ENCODE measurements around the gene STK24. TPM values are rescaled to one million over a fixed set of nuclear protein-coding genes. Genes with fewer than 3 reads are reported as not detected.

Gene STK24
- total and polyA plus RNA-seq, 2 of the 8 experiments (the other 6 are each of a cell fraction or from before 2014, with no cell fraction given), result 62.8 to 143 TPM

DNA sequence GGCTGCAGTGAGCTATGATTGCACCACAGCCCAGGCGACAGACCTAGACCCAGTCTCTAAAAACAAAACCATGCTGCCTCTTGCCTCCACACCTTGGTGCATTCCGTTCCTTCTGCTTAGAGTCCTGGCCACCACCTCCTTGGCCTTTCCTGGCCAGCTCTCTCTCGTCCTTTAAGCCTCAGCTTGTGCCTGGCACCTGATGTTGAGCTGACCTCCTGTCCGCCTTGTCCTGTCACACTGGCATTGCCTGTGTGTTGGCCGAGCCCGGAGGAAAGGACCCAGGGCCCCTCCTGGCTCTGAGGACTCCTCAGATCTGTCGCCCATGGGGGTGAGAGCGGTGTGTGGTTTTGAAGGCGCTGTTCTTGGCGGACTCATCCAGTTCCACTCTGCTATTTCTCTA, 143.3 kb downstream of the STK24 start:
- Histone ChIP-seq H3K36me3 (ENCODE audit: control insufficient read depth in 2 of 4, insufficient read depth in 4 of 4, low read length in 3 of 4) (peaks cover 0 to 3% (median 0%) of the 10 kb centered on the region in 4 experiments; a peak in 2 of 8 replicates), H2BK120ac (replicated peaks; ENCODE audit: low read depth, low read length) (no peak overlapping the region), H2BK15ac (ENCODE audit: low read length) (no peak overlapping the region), H3K18ac (ENCODE audit: extremely low read depth, low read length) (no peak overlapping the region), H3K4me2 (ENCODE audit: insufficient read depth in 1 of 2, low read depth in 2 of 2, low read length in 2 of 2) (no peak overlapping the region), H3K9ac (replicated peaks in 1 of 4; ENCODE audit: extremely low read depth in 1 of 4, low read depth in 3 of 4, low read length in 3 of 4) (no peak overlapping the region), H3K9me3 (ENCODE audit: insufficient read depth in 2 of 2, low read depth in 1 of 2, low read length in 1 of 2) (no peaks in the 10 kb centered on the region), H3K56ac (replicated peaks; ENCODE audit: insufficient read length, low read depth, low read length) (no peak overlapping the region), H3K4me3 (ENCODE audit: extremely low read depth in 1 of 4, insufficient read depth in 2 of 4, low read depth in 3 of 4, low read length in 4 of 4) (no peak overlapping the region), H3K23ac (ENCODE audit: insufficient read length) (no peak overlapping the region), H2AFZ (ENCODE audit: low read length) (no peak overlapping the region), H3K79me1 (ENCODE audit: low read depth, low read length) (no peaks in the 10 kb centered on the region), H3K27ac (ENCODE audit: low read depth, low read length) (no peak overlapping the region), H4K5ac (ENCODE audit: insufficient read length, low read depth, low read length) (no peak overlapping the region), H2AK5ac (ENCODE audit: low read depth, low read length) (no peak overlapping the region), H3K23me2 (ENCODE audit: low read depth, low read length) (no peaks in the 10 kb centered on the region), H3K4ac (replicated peaks; ENCODE audit: insufficient read length, low read depth, low read length) (no peak overlapping the region), H2BK12ac (ENCODE audit: low read depth, low read length) (no peak overlapping the region), H3K27me3 (replicated peaks in 1 of 4; ENCODE audit: control insufficient read depth in 3 of 4, extremely low read depth in 1 of 4, insufficient read depth in 3 of 4, low read length in 3 of 4) (no peaks in the 10 kb centered on the region), H4K20me1 (replicated peaks in 1 of 2; ENCODE audit: control insufficient read depth in 1 of 2, insufficient read depth in 2 of 2, low read length in 2 of 2) (peaks cover 0 to 1% of the 10 kb centered on the region in 2 experiments), H3K4me1 (replicated peaks in 1 of 4; ENCODE audit: control insufficient read depth in 3 of 4, insufficient read depth in 4 of 4, low read length in 3 of 4) (0 out of 7 replicates have a peak, but pooled peaks cover 0 to 2% (median 0%) of the 10 kb centered on the region in 4 experiments), H4K91ac (replicated peaks; ENCODE audit: insufficient read length, low read length) (no peak overlapping the region), H3K14ac (ENCODE audit: insufficient read length) (no peak overlapping the region), H2BK20ac (ENCODE audit: low read length) (no peak overlapping the region), H2BK5ac (ENCODE audit: low read depth, low read length) (no peak overlapping the region), H4K8ac (ENCODE audit: extremely low read depth, insufficient read depth, low read length) (no peak overlapping the region), H3K79me2 (ENCODE audit: control insufficient read depth in 1 of 2, insufficient read depth in 2 of 2, low read length in 2 of 2) (no peaks in the 10 kb centered on the region)
- ChIA-PET POLR2A (ENCODE audit: partially characterized antibody) (interaction anchor here (1.0 kb wide), 1 partner anchor 10 kb away, joined by 3 read pairs; no protein-coding TSS in a partner anchor), CTCF (ENCODE audit: partially characterized antibody) (interaction anchor here (0.7 to 6.4 kb wide), 5 partner anchors 13 to 400 kb away, joined by 3 to 53 read pairs (median 4); no protein-coding TSS in a partner anchor)
- 92% methylated on average over 10 of the region's 10 CpGs; no CpG with 5 or more reads in 1 of the 2 experiments for WGBS, 2 experiments (ENCODE audit: extremely low coverage in 1 of 2, insufficient coverage in 1 of 2, insufficient read length in 1 of 2, insufficient replicate concordance in 2 of 2, low coverage in 1 of 2, low lambda C conversion rate in 2 of 2, missing lambda C conversion rate in 1 of 2)
- TF ChIP-seq ATF2 (IDR thresholded peaks at IDR 0.05; ENCODE audit: low read length), result no peak
- no peak for TF ChIP-seq EP300 (IDR thresholded peaks at IDR 0.05; ENCODE audit: borderline replicate concordance in 1 of 2, low read depth in 2 of 2, low read length in 2 of 2)
- TF ChIP-seq MAFK (IDR thresholded peaks at IDR 0.05; ENCODE audit: low read depth, low read length), result no peak
- TF ChIP-seq RFX5 (IDR thresholded peaks at IDR 0.05; ENCODE audit: borderline replicate concordance, low read depth, low read length), result no peak
- TF ChIP-seq SUZ12 (IDR thresholded peaks at IDR 0.05; ENCODE audit: low read length), result no peak
- no peak for TF ChIP-seq POLR2A (IDR thresholded peaks at IDR 0.05; ENCODE audit: control extremely low read depth in 1 of 2, low read depth in 2 of 2, low read length in 2 of 2)
- TF ChIP-seq EZH2 (IDR thresholded peaks at IDR 0.05; ENCODE audit: low read depth, low read length, severe bottlenecking), result no peak
- TF ChIP-seq BRCA1 (IDR thresholded peaks at IDR 0.05; ENCODE audit: low read depth, low read length), result no peak
- TF ChIP-seq PHF8 (conservative IDR thresholded peaks at IDR 0.05; ENCODE audit: low read depth, low read length), result no peak
- FAIRE-seq (no peak), DNase-seq (ENCODE audit: low read depth in 1 of 2, low spot score in 2 of 2) (no peak)
